Activated naive CD4-positive, alpha-beta T cell treated with anti-CD3 and anti-CD28 coated beads for 36 hours (primary cell): ENCODE results near the gene OAT. TPM values are rescaled to one million over a fixed set of nuclear protein-coding genes. Genes with fewer than 3 reads are reported as not detected.

Source experiments
- CTCF ChIA-PET: fragments of 350-600 bp; sonication (Branson Sonifier 250); formaldehyde crosslinking; loops from one replicate; lab custom pipeline; 2021; ENCODE audit warnings: antibody characterized with exemption; lab: Charles Lee
- DNase-seq: peaks from one replicate; pipeline ENCODE4 v3.0.0-alpha.2; 2020
- H3K27ac Mint-ChIP-seq: one replicate; pipeline ENCODE4 v1.8.0; 2021; ENCODE audit warnings: mild to moderate bottlenecking, mixed read lengths
- H3K27me3 Mint-ChIP-seq: one replicate; pipeline ENCODE4 v1.8.0; 2021; ENCODE audit warnings: low read depth, mixed read lengths
- H3K36me3 Mint-ChIP-seq: one replicate; pipeline ENCODE4 v1.8.0; 2021; ENCODE audit warnings: low read depth, mixed read lengths
- H3K4me1 Mint-ChIP-seq: one replicate; pipeline ENCODE4 v1.8.0; 2021; ENCODE audit warnings: low read depth, mixed read lengths
- H3K4me3 Mint-ChIP-seq: one replicate; pipeline ENCODE4 v1.8.0; 2021; ENCODE audit warnings: mild to moderate bottlenecking, moderate library complexity, mixed read lengths
- H3K9me3 Mint-ChIP-seq: one replicate; pipeline ENCODE4 v1.8.0; 2021; ENCODE audit warnings: mixed read lengths
- intact Hi-C: fragments of 100-400 bp; cut with micrococcal nuclease; formaldehyde crosslinking; loops from one replicate; pipeline ENCODE4 v1.15.1; 2023
- total RNA-seq, 2 experiments: library from RNA; stranded (reverse); gene quantifications; one replicate each; pipeline ENCODE4 v1.2.3, GENCODE V29; 2021

The OAT gene
- total RNA-seq, 2 experiments from 2014 or later = 37.4 to 41.6 TPM

DNA sequence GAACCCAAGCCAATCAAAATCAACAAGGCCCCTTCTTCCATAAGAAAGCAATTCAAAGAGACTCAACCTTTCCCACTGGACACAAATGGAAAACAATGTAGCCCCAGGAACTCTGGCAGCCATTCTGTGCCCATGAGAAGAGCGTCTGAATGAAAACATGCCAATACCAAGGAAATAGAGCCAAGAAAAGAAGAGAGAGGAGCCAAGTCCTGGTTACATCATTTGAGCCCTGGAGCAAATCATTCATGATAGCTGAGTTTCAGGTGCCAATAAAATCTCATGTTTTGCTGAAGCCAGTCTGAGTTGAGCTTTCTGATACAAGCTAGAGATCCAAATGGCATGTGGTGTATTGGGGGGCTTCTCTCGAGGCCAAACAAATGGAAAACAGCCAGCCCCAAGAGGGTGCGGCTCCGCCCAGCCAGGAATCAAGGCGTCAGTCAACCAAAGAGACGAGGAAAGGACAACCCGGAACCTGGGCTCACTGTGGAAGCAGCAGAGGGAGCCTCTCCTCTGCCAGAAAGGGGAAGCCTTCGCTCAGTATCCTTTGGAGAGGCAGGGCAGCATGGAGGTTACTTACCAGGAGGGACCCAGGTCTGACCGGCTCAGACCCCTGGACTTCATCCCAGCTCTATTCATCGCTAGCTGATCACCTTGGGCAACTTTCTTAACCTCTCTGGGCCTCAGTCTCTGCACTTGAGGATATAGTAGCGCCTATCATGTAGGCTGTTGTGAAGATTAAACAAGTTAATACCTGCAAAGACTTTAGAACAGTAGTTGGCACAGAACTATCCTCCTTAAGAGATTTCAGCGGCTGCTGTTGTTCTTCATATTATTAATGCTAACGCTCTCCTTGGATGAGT is 61.8 kb downstream of the OAT start:
- H3K27ac Mint-ChIP-seq = no peak overlapping the region
- intact Hi-C loops = no loop called here
- peaks cover 4% of the 10 kb centered on the region for H3K27me3 Mint-ChIP-seq
- no peak for DNase-seq
- no peaks in the 10 kb centered on the region for H3K36me3 Mint-ChIP-seq
- peaks cover 13% of the 10 kb centered on the region for H3K9me3 Mint-ChIP-seq
- CTCF ChIA-PET = no interaction called here
- no peak overlapping the region for H3K4me3 Mint-ChIP-seq
- peaks cover 12% of the 10 kb centered on the region for H3K4me1 Mint-ChIP-seq

DNA sequence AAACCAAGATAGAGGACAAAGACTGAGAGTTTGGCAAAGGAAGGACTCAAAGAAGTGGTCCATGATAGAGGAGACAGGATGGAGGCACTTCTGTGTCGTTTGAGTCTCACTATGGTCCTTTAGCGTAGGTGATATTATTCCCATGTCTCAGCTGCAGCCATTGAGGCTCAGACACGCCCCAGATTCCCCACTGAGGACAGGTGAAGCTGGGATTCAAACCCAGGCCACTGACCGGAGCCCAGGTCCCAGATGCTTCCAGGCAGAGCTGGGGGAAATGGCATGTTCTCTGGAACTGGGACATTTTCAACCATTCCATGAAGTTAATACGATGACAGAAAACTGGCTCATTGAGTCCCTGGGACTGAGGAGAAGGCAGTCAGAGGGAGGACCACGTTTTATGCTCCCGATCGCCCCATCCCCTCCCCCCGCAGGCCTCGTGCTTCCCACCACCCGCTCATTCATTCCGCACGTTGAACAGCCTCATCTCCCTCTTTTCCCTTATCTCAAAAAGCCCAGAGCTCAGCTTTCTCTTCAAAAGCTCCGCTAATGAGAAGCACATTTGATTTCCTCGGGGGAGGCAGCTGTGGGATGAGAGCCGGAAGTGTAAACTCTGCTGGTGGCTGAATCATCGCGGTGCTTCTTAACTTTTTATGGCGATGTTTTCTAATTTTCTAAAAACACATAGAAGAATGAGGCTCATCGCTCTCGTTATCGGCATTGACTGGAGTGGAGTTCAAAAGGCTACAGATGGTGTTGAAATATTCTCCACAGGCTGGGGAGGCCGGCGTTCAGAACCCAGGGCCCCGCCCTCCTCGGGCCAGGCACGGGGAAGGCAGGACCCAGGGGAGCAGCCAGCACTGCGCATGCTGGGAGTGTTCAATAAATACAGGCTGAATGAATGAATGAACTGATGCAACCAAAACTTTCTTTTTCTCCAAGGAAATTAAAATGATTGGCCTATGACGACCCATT is 64.0 kb downstream of the OAT start:
- H3K27me3 Mint-ChIP-seq = peaks cover 4% of the 10 kb centered on the region
- CTCF ChIA-PET = interaction anchor here (1.2 kb wide), 1 partner anchor 11 kb away, joined by 4 read pairs; no protein-coding TSS in a partner anchor
- DNase-seq = peak; percentile 62
- peak overlapping the region; percentile 75 for H3K4me3 Mint-ChIP-seq
- H3K4me1 Mint-ChIP-seq = peaks cover 12% of the 10 kb centered on the region
- peaks cover 8% of the 10 kb centered on the region for H3K9me3 Mint-ChIP-seq
- peak overlapping the region; percentile 85 for H3K27ac Mint-ChIP-seq
- no peaks in the 10 kb centered on the region for H3K36me3 Mint-ChIP-seq
- intact Hi-C loops = loop anchor here (1.0 kb wide), 1 partner anchor 35 kb away; no protein-coding TSS in a partner anchor

DNA sequence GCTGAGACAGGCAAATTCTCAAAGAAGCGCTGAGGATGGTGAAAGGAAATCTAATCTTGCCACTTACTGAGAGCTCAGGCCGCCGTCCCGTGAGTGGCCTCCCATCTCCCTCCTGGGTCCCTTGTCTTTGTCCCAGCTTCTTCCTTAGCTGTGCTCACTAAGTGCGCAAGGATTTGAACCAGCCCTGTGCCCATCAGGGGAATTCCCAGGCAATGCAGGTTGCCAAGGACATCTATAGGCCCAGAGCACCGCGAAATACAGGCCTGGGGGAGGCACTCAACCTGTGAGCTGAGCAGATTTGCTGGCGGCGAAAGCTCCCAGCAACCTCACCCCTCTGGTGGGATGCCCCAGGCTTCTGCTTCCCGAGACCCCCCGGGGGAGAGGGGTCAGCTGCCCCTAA is 64.8 kb downstream of the OAT start:
- Mint-ChIP-seq H3K36me3 (no peaks in the 10 kb centered on the region), H3K9me3 (peaks cover 4% of the 10 kb centered on the region), H3K4me3 (no peak overlapping the region), H3K27me3 (peaks cover 4% of the 10 kb centered on the region), H3K4me1 (peaks cover 12% of the 10 kb centered on the region), H3K27ac (no peak overlapping the region)
- CTCF ChIA-PET = interaction anchor here (0.7 to 1.2 kb wide), 2 partner anchors 12 to 1538 kb away, joined by 3 to 4 read pairs; no protein-coding TSS in a partner anchor
- DNase-seq = no peak
- intact Hi-C loops = loop anchor here (1.0 kb wide), 1 partner anchor 35 kb away; no protein-coding TSS in a partner anchor

DNA sequence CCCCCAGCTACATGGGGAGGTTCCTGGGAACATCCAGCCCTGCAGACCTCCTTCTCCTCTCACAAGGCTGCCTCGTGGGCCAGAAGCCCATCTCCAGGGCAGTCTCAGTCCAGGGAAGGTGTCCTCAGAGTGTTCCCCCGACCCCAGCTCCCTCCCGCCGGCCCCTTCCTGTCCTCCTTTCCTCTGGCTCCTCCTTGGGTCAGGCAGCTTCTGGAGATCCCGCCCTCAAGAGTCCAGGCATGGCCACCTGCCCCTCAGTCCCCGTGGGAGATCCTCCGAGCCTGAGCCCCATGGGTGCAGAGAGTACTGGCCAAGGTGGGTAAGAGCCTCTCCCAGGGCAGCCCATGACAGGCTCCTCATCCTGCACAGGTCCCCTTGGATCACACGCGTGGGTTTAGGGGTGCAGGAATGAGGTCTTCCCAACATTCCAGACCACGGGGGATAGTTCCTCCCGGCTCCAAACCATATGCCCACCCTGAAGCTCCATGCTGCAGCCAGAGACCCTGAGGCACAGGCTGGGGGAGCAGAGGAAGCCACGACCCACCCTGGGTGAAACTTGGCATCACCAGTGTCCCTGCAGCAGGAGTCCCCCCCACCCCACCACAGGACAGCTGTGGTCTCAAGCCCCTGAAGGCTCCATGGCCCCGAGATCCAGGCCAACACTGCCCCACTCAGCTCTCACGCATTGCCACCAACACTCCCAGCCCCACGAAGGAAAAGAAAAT is 65.5 kb downstream of the OAT start:
- no peak overlapping the region for H3K4me3 Mint-ChIP-seq
- peaks cover 4% of the 10 kb centered on the region for H3K27me3 Mint-ChIP-seq
- H3K36me3 Mint-ChIP-seq = no peaks in the 10 kb centered on the region
- CTCF ChIA-PET = interaction anchor here (0.7 kb wide), 1 partner anchor 1537 kb away, joined by 3 read pairs; no protein-coding TSS in a partner anchor
- DNase-seq = no peak
- H3K27ac Mint-ChIP-seq = no peak overlapping the region
- H3K4me1 Mint-ChIP-seq = peaks cover 12% of the 10 kb centered on the region
- intact Hi-C loops = no loop called here
- H3K9me3 Mint-ChIP-seq = peaks cover 2% of the 10 kb centered on the region

DNA sequence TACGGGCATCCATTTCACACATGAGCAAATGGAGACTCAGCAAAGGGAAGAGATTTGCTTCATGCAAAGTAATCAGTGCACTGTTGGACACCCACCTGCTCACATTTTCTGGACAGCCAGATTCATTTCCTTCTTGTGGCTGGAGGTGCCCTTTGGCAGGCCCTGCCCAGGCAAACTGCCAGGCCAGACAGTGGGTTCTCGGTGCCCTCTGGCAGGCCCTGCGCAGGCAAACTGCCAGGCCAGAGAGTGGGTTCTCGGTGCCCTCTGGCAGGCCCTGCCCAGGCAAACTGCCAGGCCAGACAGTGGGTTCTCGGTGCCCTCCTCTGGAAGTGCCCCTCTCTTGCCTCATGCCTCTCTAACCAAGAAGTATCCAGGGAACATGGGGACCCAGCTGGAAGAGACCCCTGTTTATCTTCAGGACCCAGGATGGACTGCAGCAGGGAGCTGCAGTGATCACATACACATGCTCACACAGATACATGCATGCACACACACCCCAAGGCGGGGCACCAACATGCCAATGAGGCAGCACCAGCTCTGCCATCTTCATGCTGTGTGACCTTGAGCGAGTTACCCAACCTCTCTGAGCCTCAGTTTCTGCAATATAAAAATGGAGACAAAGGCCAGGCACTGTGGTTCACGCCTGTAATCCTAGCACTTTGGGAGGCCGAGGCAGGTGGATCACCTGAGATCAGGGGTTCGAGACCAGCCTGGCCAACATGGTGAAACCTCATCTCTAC is 67.1 kb downstream of the OAT start:
- CTCF ChIA-PET = no interaction called here
- H3K27ac Mint-ChIP-seq = no peak overlapping the region
- H3K27me3 Mint-ChIP-seq = peaks cover 2% of the 10 kb centered on the region
- H3K9me3 Mint-ChIP-seq = no peaks in the 10 kb centered on the region
- no peak overlapping the region for H3K4me3 Mint-ChIP-seq
- intact Hi-C loops = no loop called here
- H3K4me1 Mint-ChIP-seq = peaks cover 12% of the 10 kb centered on the region
- no peak for DNase-seq
- no peaks in the 10 kb centered on the region for H3K36me3 Mint-ChIP-seq

DNA sequence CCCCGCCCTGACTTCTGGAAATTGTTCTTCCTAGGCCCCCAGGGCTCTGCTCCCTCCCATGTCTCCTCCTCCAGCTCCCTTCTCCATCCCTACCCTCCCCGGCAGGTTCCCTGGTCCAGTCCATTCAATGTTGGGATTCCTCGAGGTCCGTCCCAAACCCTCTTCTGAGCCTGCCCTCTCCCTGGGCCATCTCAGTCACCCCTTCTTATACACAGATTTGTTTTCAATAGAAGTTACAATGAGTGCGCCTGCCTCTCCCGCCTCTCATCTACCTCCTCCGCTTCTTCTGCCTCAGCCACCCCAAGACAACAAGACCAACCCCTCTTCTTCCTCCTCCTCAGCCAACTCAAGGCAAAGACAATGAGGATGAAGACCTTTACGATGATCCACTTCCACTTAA is 67.9 kb downstream of the OAT start:
- DNase-seq = no peak
- Mint-ChIP-seq H3K27ac (no peak overlapping the region), H3K4me1 (peaks cover 12% of the 10 kb centered on the region), H3K36me3 (no peaks in the 10 kb centered on the region), H3K9me3 (no peaks in the 10 kb centered on the region), H3K27me3 (peaks cover 2% of the 10 kb centered on the region), H3K4me3 (no peak overlapping the region)
- CTCF ChIA-PET = no interaction called here
- intact Hi-C loops = no loop called here

DNA sequence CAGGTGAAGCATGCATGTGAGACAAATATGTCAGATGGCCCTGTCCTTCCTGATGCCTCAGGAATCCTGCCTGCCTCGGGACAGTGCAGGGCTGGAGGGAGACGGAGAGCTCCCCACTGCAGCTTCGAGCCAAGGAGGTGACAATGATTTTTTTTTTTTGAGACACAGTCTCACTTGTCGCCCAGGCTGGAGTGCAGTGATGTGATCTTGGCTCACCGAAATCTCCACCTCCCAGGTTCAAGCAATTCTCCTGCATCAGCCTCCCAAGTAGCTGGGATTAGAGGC is 68.8 kb downstream of the OAT start:
- no peak overlapping the region for H3K4me3 Mint-ChIP-seq
- peaks cover 2% of the 10 kb centered on the region for H3K27me3 Mint-ChIP-seq
- peaks cover 8% of the 10 kb centered on the region for H3K4me1 Mint-ChIP-seq
- H3K36me3 Mint-ChIP-seq = no peaks in the 10 kb centered on the region
- CTCF ChIA-PET = interaction anchor here (0.9 kb wide), 1 partner anchor 16 kb away, joined by 3 read pairs; no protein-coding TSS in a partner anchor
- DNase-seq = no peak
- H3K27ac Mint-ChIP-seq = no peak overlapping the region
- H3K9me3 Mint-ChIP-seq = no peaks in the 10 kb centered on the region
- intact Hi-C loops = no loop called here

DNA sequence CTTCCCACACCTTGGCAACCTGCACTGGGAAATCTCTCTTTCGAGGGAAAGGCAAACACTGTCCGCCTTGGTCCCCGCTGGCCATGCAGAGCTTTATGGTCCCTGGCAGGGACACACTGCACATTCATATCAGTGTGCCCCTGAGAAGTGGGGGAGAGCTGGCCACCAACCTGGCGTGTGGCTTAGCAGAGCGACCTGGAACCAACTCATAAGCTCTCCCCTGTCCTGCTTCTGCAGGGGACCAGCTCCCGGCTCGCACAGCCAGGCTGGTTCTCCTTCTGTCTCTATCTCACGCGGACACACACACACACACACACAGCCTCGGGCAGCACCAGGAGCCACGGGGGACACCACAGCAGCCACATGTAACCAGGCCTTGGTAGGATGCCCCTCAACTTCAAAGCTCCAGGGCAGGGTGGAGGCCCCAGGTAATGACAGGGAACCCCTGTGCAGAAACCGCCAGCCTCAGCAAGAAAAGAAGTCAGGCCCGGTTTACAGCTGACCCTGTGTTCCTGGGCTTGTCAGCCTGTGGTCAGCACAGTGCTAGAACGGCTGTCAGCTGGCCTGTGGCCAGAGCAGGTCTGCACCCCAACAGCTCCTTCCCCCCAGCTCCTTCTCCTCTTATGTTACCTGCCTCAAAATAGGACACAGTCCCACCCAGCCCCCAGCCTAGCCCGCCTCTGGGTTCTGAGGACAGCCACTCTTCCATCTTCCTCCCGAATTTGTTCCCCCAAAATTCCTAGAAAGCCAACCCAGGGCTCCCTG is 69.3 kb downstream of the OAT start:
- Mint-ChIP-seq H3K27ac (no peak overlapping the region), H3K9me3 (no peaks in the 10 kb centered on the region), H3K36me3 (no peaks in the 10 kb centered on the region), H3K4me1 (peaks cover 3% of the 10 kb centered on the region), H3K27me3 (peaks cover 2% of the 10 kb centered on the region), H3K4me3 (no peak overlapping the region)
- DNase-seq = no peak
- CTCF ChIA-PET = interaction anchor here (0.9 kb wide), 1 partner anchor 17 kb away, joined by 3 read pairs; no protein-coding TSS in a partner anchor
- intact Hi-C loops = no loop called here

DNA sequence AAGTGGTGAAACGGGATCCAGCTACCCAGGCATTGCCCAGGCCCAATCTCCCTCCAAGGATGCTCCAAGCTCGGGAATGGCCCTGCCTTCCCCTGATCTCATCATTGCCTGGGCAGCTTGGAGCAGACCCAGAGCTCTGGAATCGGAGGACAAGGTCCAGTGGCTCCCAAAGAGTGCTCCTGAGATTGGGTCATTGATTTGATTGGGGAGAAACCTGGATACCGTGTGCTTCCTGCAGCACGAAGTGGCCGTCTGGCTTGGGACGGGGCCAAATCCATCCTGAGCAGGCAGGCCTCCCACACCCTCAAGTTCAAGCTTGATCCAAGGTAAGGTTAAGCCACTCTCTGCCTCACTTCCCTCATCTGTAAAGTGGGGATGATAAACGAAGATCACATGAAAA is 69.9 kb downstream of the OAT start:
- no peak overlapping the region for H3K4me3 Mint-ChIP-seq
- H3K4me1 Mint-ChIP-seq = no peaks in the 10 kb centered on the region
- no peak for DNase-seq
- peaks cover 2% of the 10 kb centered on the region for H3K27me3 Mint-ChIP-seq
- CTCF ChIA-PET = interaction anchor here (0.9 kb wide), 1 partner anchor 17 kb away, joined by 3 read pairs; no protein-coding TSS in a partner anchor
- intact Hi-C loops = no loop called here
- H3K36me3 Mint-ChIP-seq = no peaks in the 10 kb centered on the region
- H3K27ac Mint-ChIP-seq = no peak overlapping the region
- no peaks in the 10 kb centered on the region for H3K9me3 Mint-ChIP-seq

DNA sequence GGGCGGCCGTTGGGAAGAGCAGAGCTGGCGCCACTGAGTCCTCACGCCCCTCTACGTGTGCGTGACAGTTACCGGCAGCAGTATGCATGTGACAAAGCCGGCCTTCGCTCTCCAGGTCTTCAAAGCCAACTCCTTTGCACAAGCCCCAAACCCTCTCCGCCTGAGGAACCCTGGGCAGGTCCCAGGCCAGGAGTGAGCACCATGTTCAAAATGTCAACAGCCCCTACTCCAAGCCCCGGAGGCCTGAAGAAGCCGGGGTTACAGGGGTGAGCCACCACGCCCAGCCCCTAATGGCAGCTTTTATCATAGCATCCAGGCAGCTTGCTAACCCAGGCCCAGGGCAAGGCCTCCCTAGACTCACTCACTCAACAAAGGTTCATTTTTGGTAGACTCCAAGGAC is 70.8 kb downstream of the OAT start:
- Mint-ChIP-seq H3K36me3 (no peaks in the 10 kb centered on the region), H3K27ac (no peak overlapping the region), H3K27me3 (no peaks in the 10 kb centered on the region), H3K9me3 (no peaks in the 10 kb centered on the region), H3K4me1 (no peaks in the 10 kb centered on the region), H3K4me3 (no peak overlapping the region)
- intact Hi-C loops = no loop called here
- DNase-seq = no peak
- CTCF ChIA-PET = no interaction called here
